Esophagus muscularis mucosa (tissue), 4 donors: ENCODE data around the gene DIP2B. TPM values are rescaled to one million over a fixed set of nuclear protein-coding genes. Genes with fewer than 3 reads are reported as not detected.
"Not testable (repeated sequence)": the region's sequence is repeated elsewhere in the genome, so short reads cannot be mapped to it uniquely, and the experiment has no call there.

ENCODE experiments used
- DNase-seq: peaks from one replicate; pipeline ENCODE4 v3.0.0-alpha.2; 2017; ENCODE audit errors: extremely low spot score
- H3K27ac ChIP-seq, 4 donors: fragments of 200-600 bp; sonication (generic); replicated peaks in 1 of 4; 1 replicate in 3 of 4; 2 replicates in 1 of 4; pipeline ENCODE4 v1.5.1; 2016 to 2019; ENCODE audit warnings: mild to moderate bottlenecking in 1 of 4
- H3K27me3 ChIP-seq, 4 donors: fragments of 200-600 bp; sonication (generic); one replicate each; pipeline versions ENCODE4 v1.5.1 to v1.6.0; 2016 to 2019
- H3K36me3 ChIP-seq, 4 donors: fragments of 200-600 bp; sonication (generic); one replicate each; pipeline ENCODE4 v1.5.1; 2016 to 2019
- H3K4me1 ChIP-seq, 4 donors: fragments of 200-600 bp; sonication (generic); one replicate each; pipeline ENCODE4 v1.5.1; 2016 to 2019
- H3K4me3 ChIP-seq, 4 donors: fragments of 200-600 bp; sonication (generic); 1 replicate in 2 of 4; 2 replicates in 2 of 4; pipeline ENCODE4 v1.5.1; 2016 to 2019; ENCODE audit warnings: mild to moderate bottlenecking in 4 of 4, moderate library complexity in 1 of 4
- H3K9me3 ChIP-seq, 4 donors: fragments of 200-600 bp; sonication (generic); 1 replicate in 3 of 4; 2 replicates in 1 of 4; pipeline ENCODE4 v1.5.1; 2016 to 2019
- EP300 ChIP-seq: sonication (generic); formaldehyde crosslinking; IDR thresholded peaks from one replicate; pipeline ENCODE4 v1.6.1; 2017; ENCODE audit warnings: antibody characterized with exemption
- POLR2A ChIP-seq: fragments of 450-650 bp; IDR thresholded peaks from one replicate; pipeline ENCODE4 v1.6.1; 2017; ENCODE audit warnings: antibody characterized with exemption, moderate library complexity, mild to moderate bottlenecking, low read depth
- POLR2AphosphoS5 ChIP-seq, 2 donors: sonication (generic); formaldehyde crosslinking; IDR thresholded peaks; one replicate each; pipeline ENCODE4 v1.6.1; 2017; ENCODE audit warnings: antibody characterized with exemption in 2 of 2
- WGBS: methylation state at CpG from one replicate; pipeline ENCODE4 v1.1.5; 2018; 5-methylcytosine and 5-hydroxymethylcytosine counted together
- intact Hi-C: fragments of 100-400 bp; cut with DNase I; formaldehyde crosslinking; loops from one replicate; pipeline ENCODE4 v1.15.1; 2023
- total RNA-seq, 4 donors: library from RNA; depleted of rRNA; stranded (reverse); fragments of >200 nt; gene quantifications; one replicate each; pipeline versions ENCODE4 v1.1.0 to v1.2.1, GENCODE V29; 2016
- TF ChIP-seq, protein P1 (sequence below), 3 experiments: fragments of 200-600 bp in 2 of 3; fragments of 450-650 bp in 1 of 3; sonication (generic) in 2 of 3; IDR thresholded peaks; one replicate each; pipeline ENCODE4 v1.5.1; 2017 to 2019; ENCODE audit warnings: antibody characterized with exemption in 3 of 3, mild to moderate bottlenecking in 2 of 3, moderate library complexity in 1 of 3

DIP2B gene
- total RNA-seq, 4 donors from 2014 or later: 18.7 to 23.0 (median 20.6) TPM

DNA sequence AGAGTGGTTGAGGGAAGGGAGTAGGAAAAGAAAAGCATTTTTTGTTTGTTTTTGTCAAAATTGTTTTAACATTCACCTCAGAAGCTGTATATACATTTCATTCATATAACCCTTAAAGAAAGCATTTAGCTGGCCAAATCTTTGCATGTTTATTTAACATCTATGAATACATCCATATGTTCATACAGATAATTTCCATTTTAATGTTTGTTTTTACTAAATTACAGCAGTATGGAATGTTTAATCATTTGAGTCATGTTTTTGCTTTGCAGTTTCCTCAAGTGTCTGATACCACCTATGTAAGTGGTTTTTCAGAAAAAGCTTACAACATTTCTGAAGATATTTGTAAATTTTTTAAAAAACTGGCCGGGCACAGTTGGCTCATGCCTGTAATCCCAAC lies 174.8 kb downstream of the DIP2B start:
- H3K36me3 ChIP-seq: peaks cover 8 to 88% (median 54%) of the 10 kb centered on the region in 4 donors
- 95% methylated on average over 1 of the region's 1 CpG for WGBS

DNA sequence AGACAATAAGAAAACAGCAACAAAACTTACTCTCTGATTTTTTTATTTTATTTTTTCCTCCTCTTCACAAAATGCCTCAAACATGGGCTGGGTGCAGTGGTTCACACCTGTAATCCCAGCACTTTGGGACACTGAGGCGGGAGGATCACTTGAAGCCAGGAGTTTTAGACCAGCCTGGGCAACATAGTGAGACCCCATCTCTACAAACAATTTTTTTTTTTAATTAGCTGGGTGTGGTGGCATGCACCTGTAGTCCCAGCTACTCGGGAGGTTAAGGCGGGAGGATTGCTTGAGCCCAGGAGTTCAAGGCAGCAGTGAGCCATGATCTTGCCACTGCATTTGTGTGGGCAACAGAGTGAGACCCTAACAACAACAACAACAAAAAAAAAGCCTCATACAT lies 176.3 kb downstream of the DIP2B start:
- H3K4me1 ChIP-seq, DNase-seq, H3K27ac ChIP-seq, H3K27me3 ChIP-seq, H3K9me3 ChIP-seq, intact Hi-C loops, H3K4me3 ChIP-seq: not testable (repeated sequence)
- peaks cover 11 to 87% (median 48%) of the 10 kb centered on the region in 4 donors for H3K36me3 ChIP-seq
- WGBS: 95% methylated on average over 3 of the region's 3 CpGs

More for the DNA sequence above, 174.8 kb downstream of the DIP2B start:
- no peak for DNase-seq
- no peaks in the 10 kb centered on the region for H3K9me3 ChIP-seq
- H3K27me3 ChIP-seq: no peaks in the 10 kb centered on the region
- no peak overlapping the region for H3K4me3 ChIP-seq
- no peak for TF ChIP-seq EP300
- TF ChIP-seq, protein P1, sequence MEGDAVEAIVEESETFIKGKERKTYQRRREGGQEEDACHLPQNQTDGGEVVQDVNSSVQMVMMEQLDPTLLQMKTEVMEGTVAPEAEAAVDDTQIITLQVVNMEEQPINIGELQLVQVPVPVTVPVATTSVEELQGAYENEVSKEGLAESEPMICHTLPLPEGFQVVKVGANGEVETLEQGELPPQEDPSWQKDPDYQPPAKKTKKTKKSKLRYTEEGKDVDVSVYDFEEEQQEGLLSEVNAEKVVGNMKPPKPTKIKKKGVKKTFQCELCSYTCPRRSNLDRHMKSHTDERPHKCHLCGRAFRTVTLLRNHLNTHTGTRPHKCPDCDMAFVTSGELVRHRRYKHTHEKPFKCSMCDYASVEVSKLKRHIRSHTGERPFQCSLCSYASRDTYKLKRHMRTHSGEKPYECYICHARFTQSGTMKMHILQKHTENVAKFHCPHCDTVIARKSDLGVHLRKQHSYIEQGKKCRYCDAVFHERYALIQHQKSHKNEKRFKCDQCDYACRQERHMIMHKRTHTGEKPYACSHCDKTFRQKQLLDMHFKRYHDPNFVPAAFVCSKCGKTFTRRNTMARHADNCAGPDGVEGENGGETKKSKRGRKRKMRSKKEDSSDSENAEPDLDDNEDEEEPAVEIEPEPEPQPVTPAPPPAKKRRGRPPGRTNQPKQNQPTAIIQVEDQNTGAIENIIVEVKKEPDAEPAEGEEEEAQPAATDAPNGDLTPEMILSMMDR (IDR thresholded peaks at IDR 0.05): no peak
- TF ChIP-seq POLR2AphosphoS5 (IDR thresholded peaks at IDR 0.05): no peak
- TF ChIP-seq POLR2A: no peak
- H3K4me1 ChIP-seq: no peaks in the 10 kb centered on the region
- intact Hi-C loops: no loop called here
- H3K27ac ChIP-seq: no peak overlapping the region

DNA sequence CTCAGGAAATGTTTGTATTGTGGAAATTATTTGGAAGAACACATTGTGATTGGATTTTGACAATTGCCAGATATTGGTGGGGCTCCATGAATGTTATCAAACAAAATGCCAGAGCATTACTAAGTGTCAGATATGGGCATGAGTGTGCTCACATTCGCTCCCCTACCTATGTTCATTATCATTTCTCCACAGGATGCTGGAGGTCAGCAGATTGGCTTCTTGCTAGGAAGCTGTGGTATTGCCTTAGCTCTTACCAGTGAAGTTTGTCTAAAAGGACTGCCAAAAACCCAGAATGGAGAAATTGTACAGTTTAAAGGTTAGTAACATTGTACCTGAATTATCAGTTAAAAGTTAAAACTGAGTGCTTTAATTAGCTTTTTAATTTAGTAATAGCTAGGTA lies 180.9 kb downstream of the DIP2B start:
- H3K27ac ChIP-seq: no peak overlapping the region
- intact Hi-C loops: no loop called here
- H3K36me3 ChIP-seq: peaks cover 24 to 93% (median 55%) of the 10 kb centered on the region in 4 donors
- no peak overlapping the region for H3K4me3 ChIP-seq
- TF ChIP-seq EP300: no peak
- TF ChIP-seq, protein P1 (IDR thresholded peaks at IDR 0.05): no peak
- no peaks in the 10 kb centered on the region for H3K9me3 ChIP-seq
- no peak for DNase-seq
- H3K27me3 ChIP-seq: no peaks in the 10 kb centered on the region
- H3K4me1 ChIP-seq: no peaks in the 10 kb centered on the region
- 91% methylated on average over 1 of the region's 1 CpG for WGBS

DNA sequence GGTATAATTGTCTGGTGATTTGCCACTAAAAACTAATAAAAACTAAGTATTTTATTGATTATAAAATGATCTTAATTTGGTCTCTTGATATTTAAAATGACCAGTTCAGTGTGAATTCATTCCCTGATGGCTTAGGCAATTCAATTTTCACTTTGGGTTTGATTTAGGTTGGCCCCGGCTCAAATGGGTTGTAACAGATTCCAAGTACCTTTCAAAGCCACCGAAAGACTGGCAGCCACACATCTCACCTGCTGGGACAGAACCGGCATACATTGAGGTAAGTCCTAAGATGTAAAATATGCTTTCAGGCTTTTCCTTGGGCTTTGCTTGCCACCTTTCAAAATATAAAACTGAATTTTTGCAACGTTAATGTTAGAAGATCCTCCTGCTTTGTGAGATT lies 181.6 kb downstream of the DIP2B start:
- no peak for DNase-seq
- Histone ChIP-seq H3K36me3 (peaks cover 17 to 94% (median 54%) of the 10 kb centered on the region in 4 donors), H3K27ac (no peak overlapping the region), H3K4me3 (no peak overlapping the region), H3K4me1 (no peaks in the 10 kb centered on the region), H3K9me3 (no peaks in the 10 kb centered on the region), H3K27me3 (no peaks in the 10 kb centered on the region)
- TF ChIP-seq EP300 (no peak), POLR2A (no peak), POLR2AphosphoS5 (IDR thresholded peaks at IDR 0.05) (no peak)
- TF ChIP-seq, protein P1 (IDR thresholded peaks at IDR 0.05): no peak
- WGBS: 93% methylated on average over 4 of the region's 4 CpGs
- intact Hi-C loops: no loop called here

DNA sequence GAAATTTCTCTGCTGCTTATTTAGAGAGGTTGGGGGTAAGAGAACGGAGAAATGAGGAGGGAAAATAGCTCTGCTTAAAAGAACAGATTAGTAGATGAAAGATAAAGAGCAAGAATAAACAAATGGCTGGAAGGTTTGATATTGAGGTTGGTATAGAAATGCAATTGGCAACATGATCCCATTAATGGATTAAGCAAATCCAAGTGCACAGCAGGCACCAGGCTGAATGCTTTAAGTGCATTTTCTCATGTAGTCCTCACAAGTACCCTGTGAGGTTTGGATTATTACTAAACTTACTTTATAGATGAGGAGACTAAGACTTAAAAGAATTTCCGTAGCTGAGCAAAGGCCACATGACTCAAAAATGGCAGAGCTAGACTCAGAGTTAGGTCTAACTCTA lies 182.2 kb downstream of the DIP2B start:
- H3K36me3 ChIP-seq: peaks cover 17 to 94% (median 55%) of the 10 kb centered on the region in 4 donors
- intact Hi-C loops: no loop called here

More for the DNA sequence above, 182.2 kb downstream of the DIP2B start:
- Histone ChIP-seq H3K27me3 (no peaks in the 10 kb centered on the region), H3K4me3 (no peak overlapping the region), H3K9me3 (no peaks in the 10 kb centered on the region), H3K4me1 (no peaks in the 10 kb centered on the region), H3K27ac (no peak overlapping the region)
- DNase-seq: no peak
- WGBS: 86% methylated on average over 2 of the region's 2 CpGs
- TF ChIP-seq EP300 (no peak), POLR2A (no peak), POLR2AphosphoS5 (IDR thresholded peaks at IDR 0.05) (no peak)
- TF ChIP-seq, protein P1 (IDR thresholded peaks at IDR 0.05): no peak
